Measurements from ENCODE around the gene CYTL1. TPM values are rescaled to one million over a fixed set of nuclear protein-coding genes. Genes with fewer than 3 reads are reported as not detected.

CYTL1 gene
- polyA plus RNA-seq, 1 donor (not counting 4 experiments of a cell fraction or from before 2014, with no cell fraction given): 0.30 TPM

DNA sequence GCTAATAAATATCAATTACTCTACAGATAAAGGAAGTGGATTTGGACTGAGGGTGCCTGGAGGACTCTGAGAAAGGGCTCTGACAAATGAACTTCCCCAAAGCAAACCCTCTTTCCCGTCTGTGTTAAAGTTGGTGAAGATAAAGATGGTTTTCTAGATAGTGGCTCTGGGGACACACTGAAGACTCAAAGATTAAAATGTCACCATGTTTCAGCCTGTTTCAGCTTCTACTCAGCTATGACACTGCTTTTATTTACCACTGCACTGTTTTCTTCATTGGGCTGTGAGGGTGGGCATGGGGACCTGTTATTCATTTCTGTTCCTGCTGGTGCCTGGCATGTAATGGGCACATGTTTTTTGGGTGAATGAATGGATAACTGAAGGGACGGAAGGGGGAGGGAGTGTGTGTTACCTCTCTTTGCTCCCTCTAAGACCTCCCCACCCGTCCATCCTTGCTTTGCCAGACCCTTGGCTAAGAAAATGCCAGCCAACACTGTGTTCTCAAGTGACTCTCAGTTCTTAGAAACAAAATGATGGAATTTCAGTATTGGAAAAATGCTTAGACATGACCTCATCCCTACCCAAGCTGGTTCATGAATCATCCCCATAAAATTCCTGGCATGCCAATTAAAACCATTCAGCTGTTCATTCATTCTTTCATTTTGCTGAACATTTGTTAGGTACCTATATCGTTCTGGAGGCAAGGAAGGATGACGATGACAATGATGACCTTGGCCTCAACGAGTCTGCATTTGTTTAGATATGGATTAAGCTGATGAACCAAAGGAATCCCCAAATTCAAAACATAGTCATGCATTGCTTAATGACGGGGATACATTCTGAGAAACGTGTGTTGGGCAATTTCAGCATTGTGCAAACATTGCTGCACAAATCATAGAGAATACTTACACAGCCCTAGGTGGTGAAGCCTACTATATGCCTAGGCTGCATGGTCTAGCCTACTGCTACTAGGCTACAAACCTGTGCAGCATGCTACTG is 18.6 kb upstream of the CYTL1 start:
- peaks cover 31% of the 10 kb centered on the region for H3K4me1 ChIP-seq (ENCODE audit: control insufficient read depth, extremely low read depth, insufficient read depth, low read length)
- TF ChIP-seq EZH2 (IDR thresholded peaks at IDR 0.05; ENCODE audit: low read length): no peak
- TF ChIP-seq, protein P1, sequence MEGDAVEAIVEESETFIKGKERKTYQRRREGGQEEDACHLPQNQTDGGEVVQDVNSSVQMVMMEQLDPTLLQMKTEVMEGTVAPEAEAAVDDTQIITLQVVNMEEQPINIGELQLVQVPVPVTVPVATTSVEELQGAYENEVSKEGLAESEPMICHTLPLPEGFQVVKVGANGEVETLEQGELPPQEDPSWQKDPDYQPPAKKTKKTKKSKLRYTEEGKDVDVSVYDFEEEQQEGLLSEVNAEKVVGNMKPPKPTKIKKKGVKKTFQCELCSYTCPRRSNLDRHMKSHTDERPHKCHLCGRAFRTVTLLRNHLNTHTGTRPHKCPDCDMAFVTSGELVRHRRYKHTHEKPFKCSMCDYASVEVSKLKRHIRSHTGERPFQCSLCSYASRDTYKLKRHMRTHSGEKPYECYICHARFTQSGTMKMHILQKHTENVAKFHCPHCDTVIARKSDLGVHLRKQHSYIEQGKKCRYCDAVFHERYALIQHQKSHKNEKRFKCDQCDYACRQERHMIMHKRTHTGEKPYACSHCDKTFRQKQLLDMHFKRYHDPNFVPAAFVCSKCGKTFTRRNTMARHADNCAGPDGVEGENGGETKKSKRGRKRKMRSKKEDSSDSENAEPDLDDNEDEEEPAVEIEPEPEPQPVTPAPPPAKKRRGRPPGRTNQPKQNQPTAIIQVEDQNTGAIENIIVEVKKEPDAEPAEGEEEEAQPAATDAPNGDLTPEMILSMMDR (optimal IDR thresholded peaks at IDR 0.05 in 1 of 3, IDR thresholded peaks at IDR 0.05 in 1 of 3, conservative IDR thresholded peaks at IDR 0.05 in 1 of 3; ENCODE audit: extremely low read depth in 1 of 3, insufficient read depth in 2 of 3, low read length in 3 of 3): no peak
- no peaks in the 10 kb centered on the region for H3K79me2 ChIP-seq (ENCODE audit: control insufficient read depth, insufficient read depth, low read length)
- peak overlapping the region; percentile 1 for H3K27ac ChIP-seq (ENCODE audit: control insufficient read depth, insufficient read depth, low read length)
- H3K4me3 ChIP-seq (ENCODE audit: control insufficient read depth in 2 of 3, extremely low read depth in 1 of 3, insufficient read depth in 2 of 3, low read depth in 1 of 3, low read length in 3 of 3): peak overlapping the region in 1 of 3 experiments; percentile 5
- DNase-seq (ENCODE audit: low read depth, low spot score) (peak; percentile 81), FAIRE-seq (peak; percentile 96)
- dilution Hi-C loops (cut with MboI; ENCODE audit: extremely low pct_ligation_motif_present, low sequenced_read_pairs): no loop called here
- no peak overlapping the region for H3K9ac ChIP-seq (ENCODE audit: control insufficient read depth, extremely low read depth, insufficient read depth, low read length)
- H3K4me2 ChIP-seq (ENCODE audit: control insufficient read depth, extremely low read depth, insufficient read depth, low read depth, low read length): peak overlapping the region; percentile 68
- no peaks in the 10 kb centered on the region for H3K27me3 ChIP-seq (ENCODE audit: control insufficient read depth, extremely low read depth, insufficient read depth, low read length)
- no peaks in the 10 kb centered on the region for H3K36me3 ChIP-seq (ENCODE audit: control insufficient read depth in 2 of 2, extremely low read depth in 1 of 2, insufficient read depth in 2 of 2, low read length in 2 of 2)
- H3K9me3 ChIP-seq (ENCODE audit: control insufficient read depth, low read depth, low read length): no peaks in the 10 kb centered on the region
- H3K9me1 ChIP-seq (ENCODE audit: control insufficient read depth, extremely low read depth, insufficient read depth, low read length): no peaks in the 10 kb centered on the region
- peak overlapping the region; percentile 44 for H2AFZ ChIP-seq (ENCODE audit: control insufficient read depth, low read length)
- no peaks in the 10 kb centered on the region for H4K20me1 ChIP-seq (ENCODE audit: control insufficient read depth, extremely low read depth, insufficient read depth, low read length)

DNA sequence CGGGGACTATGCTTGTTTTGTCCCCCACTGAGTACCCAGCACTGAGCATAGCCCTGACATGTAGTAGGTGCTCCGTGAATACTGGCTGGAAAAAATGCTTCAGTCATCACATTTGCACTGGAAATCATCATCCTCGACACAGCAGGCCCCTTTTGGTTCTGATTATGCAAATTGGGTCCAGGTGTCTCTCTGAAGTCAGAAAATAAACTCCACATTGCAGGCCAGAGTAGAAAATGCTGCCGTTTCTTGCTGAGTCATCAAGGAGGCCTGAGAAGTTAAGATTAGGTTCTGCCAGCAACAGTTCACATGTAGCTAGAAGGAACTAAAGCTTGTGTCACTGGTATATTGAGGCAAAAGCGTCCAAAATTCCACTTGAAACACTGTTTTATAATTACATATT is 17.0 kb upstream of the CYTL1 start:
- H3K4me1 ChIP-seq (ENCODE audit: control insufficient read depth, extremely low read depth, insufficient read depth, low read length): peaks cover 31% of the 10 kb centered on the region
- dilution Hi-C loops (cut with MboI; ENCODE audit: extremely low pct_ligation_motif_present, low sequenced_read_pairs): no loop called here
- no peak overlapping the region for H3K27ac ChIP-seq (ENCODE audit: control insufficient read depth, insufficient read depth, low read length)
- no peaks in the 10 kb centered on the region for H3K9me3 ChIP-seq (ENCODE audit: control insufficient read depth, low read depth, low read length)
- DNase-seq (ENCODE audit: low read depth, low spot score) (no peak), FAIRE-seq (peak; percentile 44)
- H2AFZ ChIP-seq (ENCODE audit: control insufficient read depth, low read length): peak overlapping the region; percentile 36
- H4K20me1 ChIP-seq (ENCODE audit: control insufficient read depth, extremely low read depth, insufficient read depth, low read length): no peaks in the 10 kb centered on the region
- no peak overlapping the region for H3K4me2 ChIP-seq (ENCODE audit: control insufficient read depth, extremely low read depth, insufficient read depth, low read depth, low read length)
- no peaks in the 10 kb centered on the region for H3K9me1 ChIP-seq (ENCODE audit: control insufficient read depth, extremely low read depth, insufficient read depth, low read length)
- no peaks in the 10 kb centered on the region for H3K36me3 ChIP-seq (ENCODE audit: control insufficient read depth in 2 of 2, extremely low read depth in 1 of 2, insufficient read depth in 2 of 2, low read length in 2 of 2)
- TF ChIP-seq EZH2 (IDR thresholded peaks at IDR 0.05; ENCODE audit: low read length): no peak
- TF ChIP-seq, protein P1 (optimal IDR thresholded peaks at IDR 0.05 in 1 of 3, IDR thresholded peaks at IDR 0.05 in 1 of 3, conservative IDR thresholded peaks at IDR 0.05 in 1 of 3; ENCODE audit: extremely low read depth in 1 of 3, insufficient read depth in 2 of 3, low read length in 3 of 3): no peak
- no peaks in the 10 kb centered on the region for H3K27me3 ChIP-seq (ENCODE audit: control insufficient read depth, extremely low read depth, insufficient read depth, low read length)
- H3K79me2 ChIP-seq (ENCODE audit: control insufficient read depth, insufficient read depth, low read length): no peaks in the 10 kb centered on the region
- no peak overlapping the region for H3K4me3 ChIP-seq (ENCODE audit: control insufficient read depth in 2 of 3, extremely low read depth in 1 of 3, insufficient read depth in 2 of 3, low read depth in 1 of 3, low read length in 3 of 3)
- H3K9ac ChIP-seq (ENCODE audit: control insufficient read depth, extremely low read depth, insufficient read depth, low read length): no peak overlapping the region
